GM12801 (cell line): ENCODE measurements around the gene STAC3.

Source experiments
- CTCF ChIP-seq: IDR thresholded peaks from one replicate; pipeline ENCODE4 v1.5.1; 2011; ENCODE audit warnings: control low read depth; ENCODE audit not compliant: insufficient read length; ENCODE audit errors: extremely low read depth

Gene STAC3

GRCh38 chr12:57260366-57260765, 9.4 kb upstream of the STAC3 start:
- TF ChIP-seq CTCF, result no peak

- TF ChIP-seq CTCF, result no peak
Observed at GRCh38 chr12:57258977-57259970, 8.3 kb upstream of the STAC3 start.

GRCh38 chr12:57255916-57256315, 4.9 kb upstream of the STAC3 start:
- no peak for TF ChIP-seq CTCF

GRCh38 chr12:57254506-57255280, 3.7 kb upstream of the STAC3 start:
- TF ChIP-seq CTCF, result no peak

GRCh38 chr12:57250541-57250940, 446 bp downstream of the STAC3 start:
- TF ChIP-seq CTCF, result no peak

GRCh38 chr12:57248934-57249742, 1.8 kb downstream of the STAC3 start:
- no peak for TF ChIP-seq CTCF

- TF ChIP-seq CTCF, result no peak
Observed at GRCh38 chr12:57247041-57247440, 3.9 kb downstream of the STAC3 start.
